Vagina (tissue), 2 donors: Measurements from ENCODE around the gene PFKL.

Experiments
- POLR2AphosphoS5 ChIP-seq, 2 donors: sonication (generic); formaldehyde crosslinking; IDR thresholded peaks; one replicate each; pipeline ENCODE4 v1.9.0; 2017; ENCODE audit warnings: antibody characterized with exemption in 2 of 2, mild to moderate bottlenecking in 2 of 2, low read depth in 1 of 2; ENCODE audit not compliant: insufficient read depth in 1 of 2
- TF ChIP-seq, protein P1 (sequence below), 3 experiments: fragments of 450-650 bp in 2 of 3; fragments of 200-600 bp in 1 of 3; sonication (generic) in 1 of 3; IDR thresholded peaks; one replicate each; pipeline ENCODE4 v1.5.1; 2017 to 2019; ENCODE audit warnings: antibody characterized with exemption in 3 of 3, mild to moderate bottlenecking in 2 of 3, moderate library complexity in 2 of 3

DNA sequence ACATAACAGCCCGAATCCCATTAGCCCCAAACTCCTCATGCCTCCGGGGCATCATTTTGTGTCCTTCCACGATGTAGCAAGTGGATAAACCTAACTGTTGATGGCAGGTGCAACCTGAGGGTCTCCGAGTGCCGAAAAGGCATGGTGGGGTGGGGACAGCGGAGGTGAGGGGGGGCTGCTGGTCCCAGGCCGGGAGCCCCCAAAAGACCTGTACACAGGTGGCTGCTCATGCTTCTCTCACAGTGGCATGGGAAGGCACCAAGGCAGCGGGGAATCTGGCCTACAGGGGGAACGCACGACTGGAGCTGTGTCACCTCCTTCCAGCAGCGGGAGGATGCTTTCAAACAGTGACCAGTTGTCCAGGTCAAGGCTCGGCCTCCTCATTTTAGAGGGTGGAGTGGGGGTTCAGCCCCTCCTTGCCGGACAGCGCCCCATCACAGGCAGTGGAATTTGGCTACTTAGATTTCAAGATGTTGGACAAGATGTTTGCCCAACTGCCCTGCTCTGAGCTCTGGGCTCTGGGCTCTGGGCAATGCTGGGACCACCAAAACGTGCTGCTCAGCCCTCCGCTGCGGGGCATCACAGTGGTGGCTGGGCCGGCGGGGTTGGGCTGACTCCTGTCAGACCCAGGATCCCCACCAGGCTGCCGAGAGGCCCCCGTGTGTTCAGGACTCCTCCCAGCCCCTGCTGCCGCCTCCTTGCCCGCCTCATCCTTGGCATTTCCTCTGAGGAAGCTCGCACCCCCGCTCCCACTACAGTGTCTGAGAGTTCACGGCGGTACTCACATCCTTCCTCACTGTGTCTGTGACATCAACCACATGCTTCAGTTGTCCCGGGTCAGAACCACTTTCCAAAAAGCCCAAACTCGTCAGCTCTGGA is 45.8 kb upstream of the PFKL start:
- TF ChIP-seq, protein P1, sequence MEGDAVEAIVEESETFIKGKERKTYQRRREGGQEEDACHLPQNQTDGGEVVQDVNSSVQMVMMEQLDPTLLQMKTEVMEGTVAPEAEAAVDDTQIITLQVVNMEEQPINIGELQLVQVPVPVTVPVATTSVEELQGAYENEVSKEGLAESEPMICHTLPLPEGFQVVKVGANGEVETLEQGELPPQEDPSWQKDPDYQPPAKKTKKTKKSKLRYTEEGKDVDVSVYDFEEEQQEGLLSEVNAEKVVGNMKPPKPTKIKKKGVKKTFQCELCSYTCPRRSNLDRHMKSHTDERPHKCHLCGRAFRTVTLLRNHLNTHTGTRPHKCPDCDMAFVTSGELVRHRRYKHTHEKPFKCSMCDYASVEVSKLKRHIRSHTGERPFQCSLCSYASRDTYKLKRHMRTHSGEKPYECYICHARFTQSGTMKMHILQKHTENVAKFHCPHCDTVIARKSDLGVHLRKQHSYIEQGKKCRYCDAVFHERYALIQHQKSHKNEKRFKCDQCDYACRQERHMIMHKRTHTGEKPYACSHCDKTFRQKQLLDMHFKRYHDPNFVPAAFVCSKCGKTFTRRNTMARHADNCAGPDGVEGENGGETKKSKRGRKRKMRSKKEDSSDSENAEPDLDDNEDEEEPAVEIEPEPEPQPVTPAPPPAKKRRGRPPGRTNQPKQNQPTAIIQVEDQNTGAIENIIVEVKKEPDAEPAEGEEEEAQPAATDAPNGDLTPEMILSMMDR (IDR thresholded peaks at IDR 0.05), result no peak
- TF ChIP-seq POLR2AphosphoS5 (IDR thresholded peaks at IDR 0.05; ENCODE audit: insufficient read depth in 1 of 2, low read depth in 1 of 2), result no peak
